PC-9 (cell line): ENCODE measurements around the gene KIR2DL4.
"Not testable (repeated sequence)": the region's sequence is repeated elsewhere in the genome, so short reads cannot be mapped to it uniquely, and the experiment has no call there.

Source experiments
- CTCF ChIP-seq: fragments of 200-600 bp; sonication (generic); conservative IDR thresholded peaks from 2 replicates; pipeline ENCODE4 v1.6.1; 2017; ENCODE audit warnings: mixed run types, antibody characterized with exemption, mild to moderate bottlenecking, moderate library complexity
- EZH2 ChIP-seq: fragments of 200-600 bp; sonication (generic); IDR thresholded peaks from 2 replicates; pipeline ENCODE4 v1.8.0; 2017; ENCODE audit warnings: antibody characterized with exemption, low read depth

GRCh38 chr19:54764219-54764618 lies 39.2 kb upstream of the KIR2DL4 start:
- not testable (repeated sequence) for TF ChIP-seq CTCF, EZH2
